ENCODE results near the gene MRPL52.

DNA sequence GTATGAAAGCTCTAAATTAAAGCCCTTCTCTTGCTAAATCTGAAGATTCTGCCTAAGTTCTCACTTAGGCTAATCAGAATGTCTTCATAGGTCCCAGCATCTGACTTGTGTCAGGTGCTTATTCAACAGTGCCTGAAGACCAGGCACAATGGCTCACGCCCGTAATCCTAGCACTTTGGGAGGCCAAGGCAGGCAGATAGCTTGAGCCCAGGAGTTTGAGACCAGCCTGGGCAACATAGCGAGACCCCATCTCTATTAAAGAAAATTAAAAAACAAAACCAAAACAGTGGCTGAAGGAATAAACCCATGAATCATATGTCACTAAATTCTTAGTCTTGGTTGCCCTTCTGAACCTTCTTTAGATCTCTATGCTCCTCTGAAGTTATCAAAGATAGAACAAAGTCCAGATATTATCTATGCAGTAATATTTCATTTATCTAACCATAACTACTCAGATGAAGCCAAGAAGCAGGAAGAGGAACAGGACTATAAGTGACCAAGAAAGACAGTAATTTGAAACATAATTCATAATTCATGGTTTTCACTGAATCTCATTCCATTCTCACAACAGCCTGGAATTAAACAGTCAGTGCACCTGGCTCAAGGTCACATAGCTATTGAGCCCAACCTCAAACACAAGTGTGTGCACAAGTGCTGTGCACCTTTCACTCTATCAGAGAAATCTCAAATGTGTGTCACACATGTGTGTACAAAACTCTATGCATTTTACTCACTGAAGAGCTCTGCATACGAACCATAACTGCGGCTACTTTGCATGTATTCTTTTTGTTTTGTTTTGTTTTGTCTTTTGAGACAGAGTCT, 21.1 kb upstream of the MRPL52 start:
- TF ChIP-seq YY1 (IDR thresholded peaks at IDR 0.05; ENCODE audit: low read depth) (no peak), CEBPB (IDR thresholded peaks at IDR 0.05) (no peak), FOXM1 (IDR thresholded peaks at IDR 0.05; ENCODE audit: borderline replicate concordance, low read depth) (no peak), EGR1 (IDR thresholded peaks at IDR 0.05) (no peak), NFIC (IDR thresholded peaks at IDR 0.05) (no peak), RAD21 (IDR thresholded peaks at IDR 0.05; ENCODE audit: low read depth) (no peak)
